Mesendoderm (in vitro differentiated cells): ENCODE measurements around the gene MPDZ.

Source experiments
- DNase-seq: peaks from one replicate; pipeline ENCODE4 v3.0.0; 2013
- H2AK5ac ChIP-seq: 2 replicates; pipeline ENCODE4 v1.6.1; 2013; ENCODE audit warnings: low read length, inconsistent platforms
- H2BK120ac ChIP-seq: 2 replicates; pipeline ENCODE4 v1.6.1; 2013; ENCODE audit warnings: low read depth, mild to moderate bottlenecking, low read length, moderate library complexity, mixed read lengths
- H2BK15ac ChIP-seq: replicated peaks from 2 replicates; pipeline ENCODE4 v1.6.1; 2013; ENCODE audit warnings: low read depth, mild to moderate bottlenecking, moderate library complexity
- H2BK5ac ChIP-seq: 2 replicates; pipeline ENCODE4 v1.6.1; 2013; ENCODE audit warnings: low read length, inconsistent platforms
- H3K18ac ChIP-seq: 2 replicates; pipeline ENCODE4 v1.6.1; 2013; ENCODE audit warnings: mild to moderate bottlenecking, low read length, mixed read lengths
- H3K23ac ChIP-seq: one replicate; pipeline ENCODE4 v1.6.1; 2013; ENCODE audit warnings: low read length
- H3K27ac ChIP-seq: 2 replicates; pipeline ENCODE4 v1.5.1; 2013; ENCODE audit warnings: low read depth, mild to moderate bottlenecking, inconsistent platforms, low read length, moderate library complexity
- H3K27me3 ChIP-seq: 2 replicates; pipeline ENCODE4 v1.6.1; 2013; ENCODE audit warnings: low read length, control low read depth, mild to moderate bottlenecking, inconsistent platforms; ENCODE audit not compliant: insufficient read depth, poor library complexity
- H3K36me3 ChIP-seq: 2 replicates; pipeline ENCODE4 v1.6.1; 2013; ENCODE audit warnings: low read length, inconsistent platforms; ENCODE audit not compliant: control insufficient read depth, insufficient read depth
- H3K4ac ChIP-seq: one replicate; pipeline ENCODE4 v1.6.1; 2013; ENCODE audit warnings: low read depth, mild to moderate bottlenecking, low read length, moderate library complexity
- H3K4me1 ChIP-seq: 2 replicates; pipeline ENCODE4 v1.6.1; 2013; ENCODE audit warnings: low read depth, low read length, inconsistent platforms; ENCODE audit not compliant: control insufficient read depth
- H3K4me2 ChIP-seq: 2 replicates; pipeline ENCODE4 v1.6.1; 2013; ENCODE audit warnings: low read length
- H3K4me3 ChIP-seq: 2 replicates; pipeline ENCODE4 v1.5.1; 2013; ENCODE audit warnings: mild to moderate bottlenecking, low read length
- H3K56ac ChIP-seq: one replicate; pipeline ENCODE4 v1.6.1; 2013; ENCODE audit warnings: low read length
- H3K79me1 ChIP-seq: 2 replicates; pipeline ENCODE4 v1.6.1; 2013; ENCODE audit warnings: low read length, inconsistent platforms
- H3K79me2 ChIP-seq: 2 replicates; pipeline ENCODE4 v1.6.1; 2013; ENCODE audit warnings: mild to moderate bottlenecking, low read length; ENCODE audit not compliant: control insufficient read depth, insufficient read depth
- H3K9ac ChIP-seq: 2 replicates; pipeline ENCODE4 v1.6.1; 2013; ENCODE audit warnings: low read length, inconsistent platforms
- H4K5ac ChIP-seq: one replicate; pipeline ENCODE4 v1.6.1; 2013; ENCODE audit warnings: low read length
- H4K8ac ChIP-seq: one replicate; pipeline ENCODE4 v1.6.1; 2013; ENCODE audit warnings: low read depth, mild to moderate bottlenecking, control low read depth, low read length, moderate library complexity
- WGBS: extraction: QIAGEN DNeasy Blood & Tissue Kit; methylation state at CpG from one replicate; pipeline ENCODE4 v1.1.7; 2013; ENCODE audit warnings: low lambda C conversion rate, missing lambda C conversion rate; ENCODE audit not compliant: insufficient coverage; ENCODE audit errors: extremely low coverage; 5-methylcytosine and 5-hydroxymethylcytosine counted together

The MPDZ gene

GRCh38 chr9:13083963-13084528 lies 195.4 kb downstream of the MPDZ start:
- Histone ChIP-seq H2BK5ac (no peak overlapping the region), H2BK15ac (no peak overlapping the region), H2BK120ac (no peak overlapping the region), H3K4ac (no peak overlapping the region), H3K18ac (no peak overlapping the region), H4K5ac (no peak overlapping the region), H3K4me2 (no peak overlapping the region), H3K56ac (no peak overlapping the region), H3K23ac (no peak overlapping the region), H3K9ac (no peak overlapping the region), H3K79me2 (no peaks in the 10 kb centered on the region), H3K27me3 (no peaks in the 10 kb centered on the region), H3K36me3 (no peaks in the 10 kb centered on the region), H4K8ac (no peak overlapping the region), H3K79me1 (no peaks in the 10 kb centered on the region), H3K27ac (no peak overlapping the region), H3K4me1 (no peaks in the 10 kb centered on the region), H2AK5ac (no peak overlapping the region), H3K4me3 (no peak overlapping the region)
- no peak for DNase-seq
- no CpG with 5 or more reads among the region's 1 CpG for WGBS

- Histone ChIP-seq H3K4me3 (no peak overlapping the region), H3K4me2 (no peak overlapping the region), H3K4me1 (no peaks in the 10 kb centered on the region), H3K4ac (no peak overlapping the region), H3K56ac (no peak overlapping the region), H3K27ac (no peak overlapping the region), H3K9ac (no peak overlapping the region), H3K36me3 (no peaks in the 10 kb centered on the region), H3K18ac (no peak overlapping the region), H3K79me1 (no peaks in the 10 kb centered on the region), H3K23ac (no peak overlapping the region), H3K79me2 (no peaks in the 10 kb centered on the region), H4K5ac (no peak overlapping the region), H3K27me3 (no peaks in the 10 kb centered on the region), H2AK5ac (no peak overlapping the region), H2BK120ac (no peak overlapping the region), H2BK5ac (no peak overlapping the region), H2BK15ac (no peak overlapping the region), H4K8ac (no peak overlapping the region)
- DNase-seq: no peak
- no CpG with 5 or more reads among the region's 2 CpGs for WGBS
Measured at GRCh38 chr9:13083366-13083765, 196.1 kb downstream of the MPDZ start.

- Histone ChIP-seq H3K79me1 (no peaks in the 10 kb centered on the region), H2BK15ac (no peak overlapping the region), H3K56ac (no peak overlapping the region), H2BK5ac (no peak overlapping the region), H3K18ac (no peak overlapping the region), H3K4ac (no peak overlapping the region), H4K8ac (no peak overlapping the region), H2AK5ac (no peak overlapping the region), H3K4me3 (no peak overlapping the region), H3K79me2 (no peaks in the 10 kb centered on the region), H3K27me3 (no peaks in the 10 kb centered on the region), H3K4me1 (no peaks in the 10 kb centered on the region), H3K9ac (no peak overlapping the region), H3K36me3 (no peaks in the 10 kb centered on the region), H3K27ac (no peak overlapping the region), H3K23ac (no peak overlapping the region), H3K4me2 (no peak overlapping the region), H4K5ac (no peak overlapping the region), H2BK120ac (no peak overlapping the region)
- no CpG with 5 or more reads among the region's 2 CpGs for WGBS
- no peak for DNase-seq
Measured at GRCh38 chr9:13082796-13083195, 196.7 kb downstream of the MPDZ start.

- H3K4ac ChIP-seq: no peak overlapping the region
Measured at GRCh38 chr9:13078164-13078563, 201.3 kb downstream of the MPDZ start.

DNA sequence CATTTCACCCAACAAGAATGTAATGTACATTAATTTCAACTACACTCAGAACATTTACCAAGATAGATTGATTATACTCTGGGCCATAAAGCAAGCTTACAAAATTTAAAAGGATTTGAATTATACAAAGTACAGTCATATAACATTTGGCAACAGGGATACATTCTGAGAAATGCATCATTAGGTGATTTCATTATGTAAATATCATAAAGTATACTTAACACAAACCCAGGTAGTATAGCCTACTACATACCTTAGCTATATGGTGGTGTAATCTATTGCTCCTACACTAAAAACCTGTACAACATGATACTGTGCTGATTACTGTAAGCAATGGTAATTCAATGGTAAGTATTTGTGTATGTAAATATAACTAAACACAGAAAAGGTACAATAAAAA lies 202.9 kb downstream of the MPDZ start:
- H3K56ac ChIP-seq: no peak overlapping the region
- H3K79me2 ChIP-seq: no peaks in the 10 kb centered on the region
- H3K23ac ChIP-seq: no peak overlapping the region
- no peak overlapping the region for H3K27ac ChIP-seq
- H3K4me3 ChIP-seq: no peak overlapping the region
- H3K4me2 ChIP-seq: no peak overlapping the region
- no peak overlapping the region for H2BK15ac ChIP-seq
- H3K27me3 ChIP-seq: no peaks in the 10 kb centered on the region
- H3K4me1 ChIP-seq: no peaks in the 10 kb centered on the region
- H3K36me3 ChIP-seq: no peaks in the 10 kb centered on the region
- H3K9ac ChIP-seq: no peak overlapping the region
- no peak overlapping the region for H2BK5ac ChIP-seq
- no peak overlapping the region for H2BK120ac ChIP-seq
- H3K4ac ChIP-seq: no peak overlapping the region
- DNase-seq: no peak
- no peak overlapping the region for H3K18ac ChIP-seq
- H3K79me1 ChIP-seq: no peaks in the 10 kb centered on the region
- H4K8ac ChIP-seq: no peak overlapping the region
- no peak overlapping the region for H4K5ac ChIP-seq
- no peak overlapping the region for H2AK5ac ChIP-seq

More at GRCh38 chr9:13078164-13078563, 201.3 kb downstream of the MPDZ start:
- H3K27ac ChIP-seq: no peak overlapping the region
- H3K4me2 ChIP-seq: no peak overlapping the region
- WGBS: no CpG with 5 or more reads among the region's 1 CpG
- no peak overlapping the region for H2BK15ac ChIP-seq
- no peak overlapping the region for H3K56ac ChIP-seq
- H3K4me3 ChIP-seq: no peak overlapping the region
- no peaks in the 10 kb centered on the region for H3K36me3 ChIP-seq
- DNase-seq: no peak
- no peak overlapping the region for H3K23ac ChIP-seq
- H3K27me3 ChIP-seq: no peaks in the 10 kb centered on the region
- H4K5ac ChIP-seq: no peak overlapping the region
- no peak overlapping the region for H2AK5ac ChIP-seq
- no peaks in the 10 kb centered on the region for H3K79me2 ChIP-seq
- no peak overlapping the region for H2BK120ac ChIP-seq
- no peaks in the 10 kb centered on the region for H3K4me1 ChIP-seq
- no peaks in the 10 kb centered on the region for H3K79me1 ChIP-seq
- H3K9ac ChIP-seq: no peak overlapping the region
- no peak overlapping the region for H4K8ac ChIP-seq
- H2BK5ac ChIP-seq: no peak overlapping the region
- H3K18ac ChIP-seq: no peak overlapping the region

GRCh38 chr9:13071921-13072320 lies 207.6 kb downstream of the MPDZ start:
- H2BK120ac ChIP-seq: no peak overlapping the region
- H4K8ac ChIP-seq: no peak overlapping the region
- H3K23ac ChIP-seq: no peak overlapping the region
- H3K27ac ChIP-seq: no peak overlapping the region
- no peak overlapping the region for H3K9ac ChIP-seq
- no peaks in the 10 kb centered on the region for H3K79me2 ChIP-seq
- H3K56ac ChIP-seq: no peak overlapping the region
- H3K18ac ChIP-seq: no peak overlapping the region
- H3K4me2 ChIP-seq: no peak overlapping the region
- DNase-seq: no peak
- H2AK5ac ChIP-seq: no peak overlapping the region
- H3K36me3 ChIP-seq: no peaks in the 10 kb centered on the region
- no peaks in the 10 kb centered on the region for H3K27me3 ChIP-seq
- H3K4me3 ChIP-seq: no peak overlapping the region
- no peak overlapping the region for H4K5ac ChIP-seq
- H2BK5ac ChIP-seq: no peak overlapping the region
- no peaks in the 10 kb centered on the region for H3K79me1 ChIP-seq
- no peak overlapping the region for H2BK15ac ChIP-seq
- no peaks in the 10 kb centered on the region for H3K4me1 ChIP-seq
- no peak overlapping the region for H3K4ac ChIP-seq
